NCI-H82 treated with DMSO at 0.1 percent for 48 hours (cell line): ENCODE results near the gene LTBP1.

ENCODE experiments used
- DNase-seq: peaks from one replicate; lab custom pipeline; 2025; ENCODE audit not compliant: unreplicated experiment; lab: John Stamatoyannopoulos, UW

LTBP1 gene

DNA sequence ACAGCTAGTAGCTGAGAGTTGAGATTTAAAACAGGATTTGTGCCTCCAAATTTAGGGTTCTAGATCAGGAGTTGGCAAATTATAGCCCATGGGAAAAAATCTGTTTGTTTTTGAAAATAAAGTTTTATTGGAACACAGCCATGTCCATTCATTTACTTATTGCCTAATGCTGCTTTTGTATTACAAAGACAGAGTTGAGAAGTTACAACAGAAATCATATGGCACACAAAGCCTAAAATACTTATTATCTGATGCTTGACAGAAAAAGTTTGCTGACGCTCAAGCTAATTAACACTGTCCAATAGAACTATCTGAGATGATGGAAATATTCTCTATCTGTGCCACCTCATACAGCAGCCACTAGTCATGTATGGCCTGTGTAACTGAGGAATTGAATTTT lies 300.6 kb downstream of the LTBP1 start:
- no peak for DNase-seq

DNA sequence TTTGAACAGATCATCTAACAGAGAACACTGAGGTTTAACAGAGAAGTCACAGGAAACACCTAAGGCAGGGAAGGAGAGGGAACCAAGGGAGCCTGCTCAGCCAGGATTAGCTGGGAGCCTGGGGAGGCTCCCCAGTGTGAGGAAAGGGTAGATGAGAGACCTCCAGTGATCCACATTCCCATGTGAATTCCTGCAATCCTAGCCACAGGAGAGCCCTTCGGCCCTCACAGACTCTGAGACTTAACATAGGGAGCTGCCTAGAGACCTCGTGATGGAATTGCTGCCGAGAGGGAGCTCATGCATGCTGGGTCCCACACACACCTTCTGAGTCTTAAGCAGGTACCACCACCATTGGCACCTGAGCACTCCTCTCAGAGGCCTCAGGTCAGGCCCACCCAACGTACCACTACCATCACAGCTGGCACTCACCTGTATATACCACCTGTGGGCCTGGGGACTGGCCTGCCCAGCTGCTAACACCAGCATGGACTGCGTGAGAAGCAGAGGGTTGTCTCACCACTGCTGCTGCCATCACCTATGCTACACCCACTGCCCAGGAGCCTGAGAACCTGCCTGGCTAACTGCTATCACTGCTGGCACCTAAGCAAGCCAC lies 303.8 kb downstream of the LTBP1 start:
- no peak for DNase-seq

GRCh38 chr2:33256162-33256755 lies 309.5 kb downstream of the LTBP1 start:
- no peak for DNase-seq

- DNase-seq = no peak
Measured at GRCh38 chr2:33258387-33258786, 311.6 kb downstream of the LTBP1 start.

DNA sequence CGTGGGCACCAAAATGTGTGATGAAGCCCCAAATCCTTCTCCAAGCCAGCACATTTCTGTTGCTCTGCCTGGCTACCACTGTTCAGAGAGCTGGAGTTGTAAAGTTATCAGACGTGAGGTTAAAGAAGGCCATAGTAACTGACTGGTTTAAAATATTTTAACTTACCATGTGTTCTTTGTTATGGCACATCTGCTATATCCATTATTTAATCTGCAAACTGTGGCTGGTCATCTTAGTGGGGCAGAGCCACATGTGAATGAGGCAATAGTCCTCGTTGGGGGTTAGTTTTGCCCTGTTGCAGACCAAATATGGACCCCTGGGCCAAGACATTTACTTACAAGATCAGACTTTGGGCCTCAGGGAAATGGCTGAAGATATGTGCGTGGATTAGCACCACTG lies 315.3 kb downstream of the LTBP1 start:
- DNase-seq = no peak

DNA sequence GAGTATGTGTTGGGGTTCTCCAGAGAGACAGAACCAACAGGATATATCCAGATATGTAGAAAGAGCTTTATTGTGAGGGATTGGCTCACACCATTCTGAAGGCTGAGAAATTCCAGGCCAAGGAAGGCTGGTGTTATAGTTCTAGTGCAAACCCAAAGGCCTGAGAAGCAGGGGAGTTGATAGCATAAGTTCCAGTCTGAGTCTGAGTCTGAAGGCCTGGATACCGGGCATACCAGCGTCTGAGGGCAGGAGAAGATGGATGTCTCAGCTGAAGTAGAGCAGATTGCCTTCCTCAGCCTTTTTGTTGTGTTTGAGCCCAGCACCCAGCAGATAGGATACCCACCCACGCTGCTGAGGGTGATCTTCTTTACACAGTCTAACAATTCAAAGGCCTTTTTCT lies 318.0 kb downstream of the LTBP1 start:
- DNase-seq = no peak

DNA sequence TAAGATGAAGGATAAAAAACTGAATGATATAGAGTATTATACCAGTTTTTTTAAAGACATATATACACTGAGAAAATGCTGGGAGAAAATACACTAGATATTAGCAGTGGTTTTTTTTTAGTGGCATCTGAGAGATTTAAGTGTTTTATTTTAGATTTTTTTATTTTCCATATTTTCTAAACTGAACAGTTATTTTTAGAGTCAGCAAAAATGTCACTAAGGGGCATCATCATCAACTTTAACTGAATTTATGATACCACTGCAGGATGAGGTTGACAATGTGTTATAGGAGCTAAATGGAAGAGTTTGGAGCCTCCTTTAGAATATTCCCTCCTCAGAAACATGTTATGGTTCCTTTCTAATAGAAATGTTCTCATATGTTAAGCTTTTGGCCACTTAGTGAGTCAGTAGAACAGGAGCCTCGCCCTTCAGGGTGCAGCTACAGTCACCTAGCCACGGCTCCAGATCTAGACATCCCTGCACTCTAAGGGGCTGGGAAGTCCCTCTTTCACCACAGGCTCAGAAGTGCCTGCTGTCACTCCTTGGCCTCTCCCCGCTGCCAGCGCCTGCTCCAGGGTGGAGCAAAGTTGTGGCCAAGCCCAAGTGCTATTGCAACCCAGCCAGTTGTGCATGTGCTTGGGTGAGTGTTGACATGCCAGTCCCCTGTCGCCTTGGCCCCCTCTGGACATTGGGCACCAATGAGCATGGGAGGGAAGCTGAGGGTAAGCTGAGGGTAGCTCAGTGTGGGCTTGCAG lies 319.0 kb downstream of the LTBP1 start:
- no peak for DNase-seq

DNA sequence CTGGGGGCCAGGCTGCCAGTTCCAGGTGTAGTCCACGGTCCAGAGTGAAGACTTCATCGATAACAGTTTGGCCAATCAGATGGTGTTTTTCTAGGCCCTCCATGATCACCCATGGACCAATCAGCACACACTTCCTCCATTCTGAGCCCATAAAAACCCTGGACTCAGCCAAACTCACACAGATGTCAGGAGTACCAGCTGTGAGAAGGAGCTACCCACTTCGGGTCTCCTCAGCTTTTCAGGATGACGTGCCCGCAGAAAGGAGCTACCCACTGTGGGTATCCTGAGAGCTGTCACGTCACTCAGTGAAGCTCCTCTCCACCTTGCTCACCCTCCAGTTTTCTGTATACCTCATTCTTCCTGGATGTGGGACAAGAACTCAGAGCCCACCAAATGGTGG lies 319.7 kb downstream of the LTBP1 start:
- no peak for DNase-seq

GRCh38 chr2:33267043-33267442 lies 320.3 kb downstream of the LTBP1 start:
- DNase-seq = no peak

DNA sequence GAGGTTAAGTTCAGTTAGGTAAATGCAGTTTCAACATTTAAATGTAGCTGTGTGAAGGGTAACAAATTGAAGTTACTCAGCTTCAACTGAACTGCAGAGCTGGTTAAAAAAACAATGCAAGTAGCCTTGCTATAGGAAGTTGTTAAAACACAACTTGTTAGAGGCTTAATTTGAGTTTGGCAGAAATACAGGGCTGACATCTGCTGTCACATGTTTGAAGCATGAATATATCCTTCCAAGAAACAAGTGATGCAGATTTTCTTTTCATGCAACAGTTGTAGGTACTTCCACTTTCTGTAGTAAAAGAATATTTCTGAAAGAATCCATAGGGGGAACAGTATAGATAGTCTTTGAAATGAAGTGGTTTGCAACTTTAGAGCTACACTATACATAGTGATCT lies 321.0 kb downstream of the LTBP1 start:
- DNase-seq = no peak

DNA sequence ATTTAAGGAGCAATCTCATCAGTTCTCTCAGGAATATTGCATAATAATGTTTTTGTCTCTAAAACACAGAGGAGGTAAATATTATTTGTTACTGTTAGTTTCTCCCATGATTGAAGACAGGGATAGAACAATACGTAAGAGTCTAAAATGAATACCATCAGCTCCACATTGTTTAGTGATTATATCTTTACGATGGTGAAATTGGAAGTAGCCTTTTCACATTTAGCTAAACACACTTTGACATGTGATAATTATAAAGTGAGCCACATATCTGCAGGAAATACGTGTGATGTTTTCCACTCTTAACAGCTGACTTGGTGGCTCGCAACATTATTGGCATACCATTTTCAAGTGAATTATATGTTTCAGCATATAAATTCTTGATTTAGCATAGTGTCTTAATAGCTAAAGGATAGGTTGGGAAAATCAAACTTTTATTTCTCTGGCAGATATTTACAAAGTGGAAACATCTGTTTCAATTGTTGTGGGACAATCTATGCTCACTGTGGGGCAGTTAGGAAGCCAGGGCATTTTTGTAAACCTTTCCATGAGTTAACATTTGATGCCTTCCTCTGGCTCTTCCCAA lies 321.6 kb downstream of the LTBP1 start:
- no peak for DNase-seq

DNA sequence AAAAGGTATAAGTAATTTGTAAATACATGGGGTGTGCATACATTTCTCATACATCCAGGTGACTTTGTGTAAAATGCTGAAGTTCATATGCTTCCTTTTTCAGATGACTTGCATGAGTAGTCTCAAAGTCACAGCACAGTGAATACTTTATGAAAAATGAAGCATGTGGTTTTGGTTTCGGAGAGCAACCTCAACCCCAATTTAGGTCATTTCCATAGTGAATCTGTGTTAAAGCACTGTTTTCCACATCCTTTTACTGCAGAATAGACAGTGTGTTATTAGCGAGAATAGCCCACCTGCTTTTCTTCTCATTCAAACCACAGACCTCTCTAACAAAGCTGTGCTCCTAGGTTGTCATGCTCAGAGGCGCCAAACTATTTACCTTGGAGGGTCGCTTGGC lies 325.2 kb downstream of the LTBP1 start:
- no peak for DNase-seq

- DNase-seq = no peak
Measured at GRCh38 chr2:33273479-33273878, 326.7 kb downstream of the LTBP1 start.

- no peak for DNase-seq
Measured at GRCh38 chr2:33274524-33274923, 327.8 kb downstream of the LTBP1 start.

DNA sequence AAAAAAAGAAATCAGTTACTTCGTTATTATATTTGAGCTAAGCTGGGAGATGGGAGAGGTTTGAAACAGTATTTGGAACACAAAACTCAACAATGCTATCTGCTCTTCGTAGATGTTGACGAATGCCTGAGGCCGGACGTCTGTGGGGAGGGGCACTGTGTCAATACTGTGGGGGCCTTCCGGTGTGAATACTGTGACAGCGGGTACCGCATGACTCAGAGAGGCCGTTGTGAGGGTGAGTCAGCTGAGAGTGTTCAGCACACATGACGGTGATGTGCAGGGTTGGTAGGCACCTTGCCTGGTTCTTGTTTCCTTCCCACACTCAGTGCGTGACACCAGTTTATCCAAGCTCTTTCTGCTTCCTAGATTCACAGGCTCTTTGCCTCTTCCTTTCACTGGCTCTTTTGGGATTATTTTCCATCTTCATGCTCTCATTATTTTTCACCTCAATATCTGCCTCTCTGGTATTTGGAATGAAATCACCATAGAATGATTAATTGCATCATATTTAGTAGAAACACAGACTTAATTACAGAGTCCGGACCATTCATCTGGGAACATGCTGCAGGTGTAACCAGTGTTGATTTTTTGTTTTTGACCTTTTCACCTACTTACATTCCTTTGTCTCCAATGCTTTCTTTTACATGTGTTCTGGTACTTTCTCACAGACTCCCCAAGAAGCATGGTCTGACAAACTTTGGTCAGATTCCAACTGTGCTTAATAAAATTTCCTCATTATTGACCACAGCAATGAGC lies 329.1 kb downstream of the LTBP1 start:
- no peak for DNase-seq

GRCh38 chr2:33277002-33277426 lies 330.3 kb downstream of the LTBP1 start:
- no peak for DNase-seq

DNA sequence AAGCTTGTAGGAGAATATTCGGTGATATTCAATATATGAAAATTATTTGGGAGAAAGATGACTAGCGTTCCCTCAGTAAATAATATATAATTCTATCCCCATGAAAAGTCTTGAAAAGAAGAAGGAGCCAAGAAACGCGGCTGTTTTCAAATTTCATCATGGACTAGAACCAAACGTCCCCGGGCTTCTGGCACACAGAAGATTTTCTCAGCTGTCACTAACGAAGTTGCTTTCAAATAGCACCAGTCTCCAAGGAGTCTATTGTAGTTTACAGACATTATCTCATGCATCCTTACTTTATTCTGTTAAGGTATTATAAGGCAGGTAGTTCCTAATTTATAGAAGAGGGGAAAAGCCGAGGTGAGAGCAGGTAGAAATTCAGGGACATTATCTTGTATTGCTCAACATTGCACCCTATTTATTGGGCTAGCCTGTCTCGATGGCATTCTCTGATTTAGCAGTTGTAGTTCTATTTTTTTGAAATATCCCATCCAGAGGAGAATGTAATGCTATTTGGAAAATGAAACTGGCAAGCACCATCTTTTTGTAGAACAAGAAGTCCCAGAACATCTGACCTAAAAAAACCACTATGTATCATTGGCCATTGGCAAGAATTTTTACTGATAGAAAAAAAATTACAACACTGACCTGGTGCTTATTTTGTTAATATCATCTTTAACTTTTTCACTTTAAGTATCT lies 331.6 kb downstream of the LTBP1 start:
- no peak for DNase-seq

DNA sequence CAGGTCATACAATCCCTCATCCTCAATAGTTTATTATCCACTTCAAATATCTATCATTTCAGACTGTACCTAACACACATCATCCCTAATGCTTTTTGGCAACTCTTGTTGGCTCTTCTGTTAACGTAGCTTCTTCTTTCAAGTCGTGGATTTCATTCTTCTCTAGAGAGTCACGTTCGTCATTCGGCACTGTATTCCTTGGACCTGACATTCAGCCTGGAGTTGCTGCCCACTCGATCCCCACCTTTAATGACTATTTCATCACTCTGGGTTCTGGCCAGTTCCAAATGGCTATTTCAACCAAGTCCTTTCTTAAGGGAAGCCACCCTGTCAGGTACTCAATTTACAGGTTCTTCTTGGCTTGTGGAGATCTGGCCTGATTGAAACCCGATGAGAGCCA lies 337.5 kb downstream of the LTBP1 start:
- no peak for DNase-seq

GRCh38 chr2:33287507-33288005 lies 340.8 kb downstream of the LTBP1 start:
- DNase-seq = no peak

- no peak for DNase-seq
Measured at GRCh38 chr2:33288011-33288410, 341.3 kb downstream of the LTBP1 start.

DNA sequence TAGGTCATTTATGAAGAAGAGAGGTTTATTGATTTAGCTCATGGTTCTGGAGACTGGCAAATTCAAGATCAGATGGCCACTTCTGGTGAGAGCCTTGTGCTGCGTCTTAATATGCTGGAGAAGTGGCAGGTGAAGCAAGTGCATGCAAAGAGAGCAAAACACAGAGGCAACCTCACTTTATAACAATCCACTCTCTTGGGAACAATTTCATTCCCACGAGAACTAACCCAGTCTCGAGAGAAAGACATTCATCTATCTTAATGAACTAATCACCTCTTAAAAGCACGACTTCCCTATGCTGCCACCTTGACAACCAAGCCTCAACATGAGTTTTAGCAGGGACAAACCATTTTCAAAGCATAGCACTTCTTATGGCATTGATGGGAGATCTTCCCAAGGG lies 343.2 kb downstream of the LTBP1 start:
- no peak for DNase-seq
